T-helper 2 cell treated with Interferon-gamma antibody and Interleukin-4, amounts not matched to agents 100 ng/mL and 5 ng/mL, for 36 hours (primary cell): Measurements from ENCODE around the gene ATP1B1. TPM values are rescaled to one million over a fixed set of nuclear protein-coding genes. Genes with fewer than 3 reads are reported as not detected.

ENCODE experiments used
- intact Hi-C: fragments of 100-400 bp; cut with micrococcal nuclease; formaldehyde crosslinking; loops from one replicate; pipeline ENCODE4 v1.15.1; 2023
- total RNA-seq: library from RNA; stranded (reverse); gene quantifications from 2 replicates; pipeline ENCODE4 v1.2.3, GENCODE V29; 2022

ATP1B1 gene
- total RNA-seq, 1 donor from 2014 or later, result 6.4 TPM

- intact Hi-C loops, result no loop called here
Observed at GRCh38 chr1:169180174-169180573, 73.7 kb downstream of the ATP1B1 start.
